HepG2 (cell line): ENCODE measurements around the gene OBSL1. TPM values are rescaled to one million over a fixed set of nuclear protein-coding genes. Genes with fewer than 3 reads are reported as not detected.

Source experiments
- DNMT3B ChIP-seq: conservative IDR thresholded peaks from 2 replicates; pipeline ENCODE4 v1.6.1; 2016; ENCODE audit warnings: missing biosample characterization, control low read depth
- FOSL2 ChIP-seq: sonication (generic); formaldehyde crosslinking; IDR thresholded peaks from 2 replicates; pipeline ENCODE4 v1.4.0; 2020; ENCODE audit warnings: missing genetic modification reagents
- GMEB1 ChIP-seq: sonication (generic); formaldehyde crosslinking; IDR thresholded peaks from 2 replicates; pipeline ENCODE4 v1.5.1; 2020; ENCODE audit warnings: missing genetic modification reagents, mild to moderate bottlenecking, borderline replicate concordance
- HNF4G ChIP-seq, 2 experiments: sonication (generic) in 1 of 2; formaldehyde crosslinking in 1 of 2; IDR thresholded peaks; 2 replicates each; pipeline versions ENCODE4 v1.4.0 to v1.6.1; 2011 to 2020; ENCODE audit warnings: borderline replicate concordance in 2 of 2, low read depth in 2 of 2, mild to moderate bottlenecking in 2 of 2, low read length in 1 of 2, missing genetic modification reagents in 1 of 2, moderate library complexity in 1 of 2
- KAT2B ChIP-seq: fragments of 150-350 bp; IDR thresholded peaks from 2 replicates; pipeline ENCODE4 v1.6.1; 2014; ENCODE audit warnings: low read depth, low read length, borderline replicate concordance
- KMT2A ChIP-seq: sonication (generic); formaldehyde crosslinking; IDR thresholded peaks from 2 replicates; pipeline ENCODE4 v1.4.0; 2020; ENCODE audit warnings: missing genetic modification reagents
- SYNCRIP ChIP-seq: fragments of 200-400 bp; formaldehyde crosslinking; IDR thresholded peaks from 2 replicates; pipeline ENCODE4 v1.6.1; 2018; ENCODE audit warnings: mild to moderate bottlenecking, low read depth, low read length; ENCODE audit not compliant: insufficient read depth
- TEAD2 ChIP-seq: sonication (generic); formaldehyde crosslinking; IDR thresholded peaks from 2 replicates; pipeline ENCODE4 v1.9.0; 2021; ENCODE audit warnings: missing genetic modification reagents
- ZBTB26 ChIP-seq: IDR thresholded peaks from 2 replicates; pipeline ENCODE4 v1.6.1; 2016; ENCODE audit warnings: missing compliant biosample characterization, missing genetic modification reagents, borderline replicate concordance
- ZBTB4 ChIP-seq: sonication (generic); formaldehyde crosslinking; IDR thresholded peaks from 2 replicates; pipeline ENCODE4 v1.4.0; 2020; ENCODE audit warnings: missing genetic modification reagents, mild to moderate bottlenecking, borderline replicate concordance
- ZNF10 ChIP-seq: sonication (generic); formaldehyde crosslinking; IDR thresholded peaks from 2 replicates; pipeline ENCODE4 v1.4.0; 2020; ENCODE audit warnings: mild to moderate bottlenecking, low read depth, missing genetic modification reagents, borderline replicate concordance
- ZNF17 ChIP-seq: sonication (generic); formaldehyde crosslinking; IDR thresholded peaks from 2 replicates; pipeline ENCODE4 v1.5.0; 2020; ENCODE audit warnings: mild to moderate bottlenecking, missing genetic modification reagents
- ZNF543 ChIP-seq: sonication (generic); formaldehyde crosslinking; IDR thresholded peaks from 2 replicates; pipeline ENCODE4 v1.4.0; 2020; ENCODE audit warnings: mild to moderate bottlenecking, missing genetic modification reagents
- ZNF609 ChIP-seq: sonication (generic); formaldehyde crosslinking; IDR thresholded peaks from 2 replicates; pipeline ENCODE4 v1.4.0; 2020; ENCODE audit warnings: mild to moderate bottlenecking, missing genetic modification reagents, borderline replicate concordance
- ZNF724P ChIP-seq: sonication (generic); formaldehyde crosslinking; IDR thresholded peaks from 2 replicates; pipeline ENCODE4 v1.8.0; 2022; ENCODE audit warnings: missing genetic modification reagents, borderline replicate concordance
- ZSCAN29 ChIP-seq: sonication (generic); formaldehyde crosslinking; conservative IDR thresholded peaks from 2 replicates; pipeline ENCODE4 v1.4.0; 2020; ENCODE audit warnings: mild to moderate bottlenecking, missing genetic modification reagents
- polyA plus RNA-seq, 8 experiments: library from polyadenylated mRNA; depleted of rRNA in 3 of 8; stranded (reverse) in 7 of 8; unstranded in 1 of 8; fragments of >200 nt; fragmentation: Illumina TruSeq in 4 of 8; extraction: Trizol in 4 of 8; gene quantifications; 2 replicates each; pipeline versions ENCODE4 v1.2.1 to v1.2.3, GENCODE V29; 2011 to 2016; ENCODE audit warnings: low read depth in 4 of 8, missing spikeins in 1 of 8, mixed read lengths in 1 of 8; ENCODE audit not compliant: insufficient read depth in 1 of 8
- total RNA-seq, 5 experiments: library from RNA; depleted of rRNA; stranded (reverse); fragments of >200 nt; fragmentation: Illumina TruSeq; extraction: Trizol; gene quantifications; 2 replicates each; pipeline ENCODE4 v1.2.3, GENCODE V29; 2016; ENCODE audit warnings: low read depth in 1 of 5

Gene OBSL1
- total and polyA plus RNA-seq, 2 of the 13 experiments (the other 11 are each of a cell fraction or from before 2014, with no cell fraction given): 86.7 to 218 TPM

GRCh38 chr2:219541611-219542180 lies 29.6 kb downstream of the OBSL1 start (continued):
- TF ChIP-seq ZNF17 (CRISPR knock-in tag): no peak
- no peak; the same call in 1 of the 2 replicates for TF ChIP-seq DNMT3B (CRISPR knock-in tag)
- TF ChIP-seq ZNF10 (CRISPR knock-in tag): no peak
- TF ChIP-seq ZSCAN29 (CRISPR knock-in tag): peak; percentile 91
- TF ChIP-seq KAT2B: no peak
- TF ChIP-seq GMEB1 (CRISPR knock-in tag): peak; percentile 67; the same call in 1 of the 2 replicates
- TF ChIP-seq ZBTB26 (CRISPR knock-in tag): peak; percentile 72; the same call in 1 of the 2 replicates
- no peak; the same call in 1 of the 2 replicates for TF ChIP-seq ZNF724P
- peak; percentile 75; the same call in 1 of the 2 replicates for TF ChIP-seq ZNF609 (CRISPR knock-in tag)
- TF ChIP-seq KMT2A (CRISPR knock-in tag): peak; percentile 87
- no peak for TF ChIP-seq SYNCRIP
- no peak for TF ChIP-seq HNF4G (IDR thresholded peaks at IDR 0.05; ENCODE audit: borderline replicate concordance, low read depth, low read length)
- TF ChIP-seq HNF4G (CRISPR knock-in tag; IDR thresholded peaks at IDR 0.05; ENCODE audit: borderline replicate concordance, low read depth): no peak
- no peak for TF ChIP-seq TEAD2 (CRISPR knock-in tag)
- TF ChIP-seq ZBTB4 (CRISPR knock-in tag): peak; percentile 98
- TF ChIP-seq FOSL2: no peak; the same call in 1 of the 2 replicates
- peak; percentile 91 for TF ChIP-seq ZNF543 (CRISPR knock-in tag)
